GM10266 (cell line): Measurements from ENCODE around the gene BACE1.

Experiments
- DNase-seq: peaks from one replicate; pipeline ENCODE4 v3.0.0; 2012; ENCODE audit errors: extremely low spot score
- TF ChIP-seq, protein P1 (sequence below): IDR thresholded peaks from 2 replicates; pipeline ENCODE4 v1.5.1; 2012; ENCODE audit warnings: mild to moderate bottlenecking, low read depth; ENCODE audit not compliant: control insufficient read depth, insufficient read depth; ENCODE audit errors: missing control alignments

Gene BACE1

DNA sequence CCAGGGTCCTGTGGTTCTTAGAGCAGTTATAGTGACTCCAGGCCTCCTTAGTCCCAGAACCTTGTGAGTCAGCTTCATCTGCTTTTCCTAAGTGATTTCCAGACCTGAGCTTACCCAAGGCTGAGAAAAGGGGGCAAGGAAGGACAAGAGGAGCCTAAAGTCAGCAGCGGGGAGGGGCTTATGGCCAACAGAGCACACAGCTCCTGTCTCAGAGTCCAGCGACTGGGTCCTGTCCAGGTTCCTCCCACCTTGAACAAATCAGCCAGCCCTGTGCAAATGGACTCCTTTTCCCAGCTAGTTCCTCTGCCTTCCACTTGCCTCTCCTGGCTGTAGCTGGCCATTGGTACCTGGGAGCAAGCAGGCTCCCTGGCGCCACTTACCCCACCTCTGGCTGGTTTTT, 10.9 kb downstream of the BACE1 start:
- no peak for DNase-seq
- TF ChIP-seq, protein P1, sequence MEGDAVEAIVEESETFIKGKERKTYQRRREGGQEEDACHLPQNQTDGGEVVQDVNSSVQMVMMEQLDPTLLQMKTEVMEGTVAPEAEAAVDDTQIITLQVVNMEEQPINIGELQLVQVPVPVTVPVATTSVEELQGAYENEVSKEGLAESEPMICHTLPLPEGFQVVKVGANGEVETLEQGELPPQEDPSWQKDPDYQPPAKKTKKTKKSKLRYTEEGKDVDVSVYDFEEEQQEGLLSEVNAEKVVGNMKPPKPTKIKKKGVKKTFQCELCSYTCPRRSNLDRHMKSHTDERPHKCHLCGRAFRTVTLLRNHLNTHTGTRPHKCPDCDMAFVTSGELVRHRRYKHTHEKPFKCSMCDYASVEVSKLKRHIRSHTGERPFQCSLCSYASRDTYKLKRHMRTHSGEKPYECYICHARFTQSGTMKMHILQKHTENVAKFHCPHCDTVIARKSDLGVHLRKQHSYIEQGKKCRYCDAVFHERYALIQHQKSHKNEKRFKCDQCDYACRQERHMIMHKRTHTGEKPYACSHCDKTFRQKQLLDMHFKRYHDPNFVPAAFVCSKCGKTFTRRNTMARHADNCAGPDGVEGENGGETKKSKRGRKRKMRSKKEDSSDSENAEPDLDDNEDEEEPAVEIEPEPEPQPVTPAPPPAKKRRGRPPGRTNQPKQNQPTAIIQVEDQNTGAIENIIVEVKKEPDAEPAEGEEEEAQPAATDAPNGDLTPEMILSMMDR = no peak

DNA sequence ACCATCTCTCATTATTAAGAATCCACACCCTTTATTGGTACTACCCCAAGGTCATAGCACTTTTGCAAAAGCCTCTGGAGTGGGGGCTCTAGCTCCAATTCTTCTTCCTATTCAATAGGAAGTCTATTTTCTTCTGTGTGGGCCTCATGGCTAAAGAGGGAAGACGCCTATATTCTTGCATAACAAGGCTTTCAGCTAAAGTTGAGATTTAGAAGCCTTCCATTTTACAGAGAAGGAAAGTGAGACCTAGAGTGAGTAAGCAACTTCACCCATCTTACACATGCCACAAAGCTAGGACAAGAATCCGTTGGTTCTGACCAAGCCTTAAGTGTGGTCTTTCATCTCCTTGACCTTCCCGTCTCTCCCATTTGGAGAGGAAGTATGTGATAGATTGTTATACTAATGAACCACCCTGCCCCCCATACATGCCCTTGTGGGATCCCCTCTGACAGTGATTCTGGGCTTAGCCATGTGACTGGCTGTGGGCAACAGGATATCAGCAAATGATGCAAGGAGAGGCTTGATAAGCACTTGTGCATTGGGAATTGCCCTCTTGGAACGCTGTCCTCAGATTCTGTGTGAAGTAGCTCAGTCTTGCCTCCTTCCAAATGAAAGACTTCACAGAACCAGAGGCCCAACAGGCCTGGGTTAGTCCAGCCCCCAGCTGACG, 12.3 kb downstream of the BACE1 start:
- no peak for DNase-seq
- TF ChIP-seq, protein P1 = no peak

DNA sequence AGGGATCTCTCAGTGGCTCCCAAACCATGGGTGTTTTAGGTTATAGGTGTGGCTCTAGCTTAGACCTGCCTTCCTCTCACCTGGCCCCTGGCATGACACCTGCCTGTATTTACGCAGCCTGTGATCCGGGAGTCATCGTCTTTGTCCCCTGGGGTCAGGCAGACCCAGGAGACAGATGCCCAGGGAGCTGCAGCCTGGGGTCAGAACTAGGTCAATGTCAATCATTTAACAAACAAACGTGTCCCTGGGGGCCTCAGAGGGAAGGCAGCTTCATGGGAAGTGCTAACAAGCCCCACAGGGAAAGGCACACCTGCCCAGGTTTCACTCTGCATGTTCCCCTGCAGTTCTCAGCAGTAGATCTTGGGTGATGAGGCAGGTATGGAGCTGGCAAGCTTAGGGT, 13.0 kb downstream of the BACE1 start:
- DNase-seq = no peak
- TF ChIP-seq, protein P1 = no peak

DNA sequence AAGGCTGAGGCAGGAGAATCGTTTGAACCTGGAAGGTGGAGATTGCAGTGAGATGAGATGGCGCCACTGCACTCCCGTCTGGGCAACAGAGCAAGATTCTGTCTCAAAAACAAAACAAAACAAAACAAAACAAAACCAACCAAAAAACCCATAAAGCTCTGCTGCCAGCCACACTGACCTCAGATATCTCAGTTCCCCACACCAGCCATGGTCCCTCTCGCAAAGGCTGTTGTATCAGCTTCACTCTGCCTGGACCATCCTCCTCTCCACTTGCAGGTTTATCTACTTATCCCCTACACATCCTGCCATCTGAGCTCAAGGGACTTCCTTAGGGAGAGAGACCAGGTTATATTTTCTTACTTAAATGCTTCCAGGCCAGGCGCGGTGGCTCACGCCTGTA, 13.8 kb downstream of the BACE1 start:
- no peak for DNase-seq
- TF ChIP-seq, protein P1 = no peak

DNA sequence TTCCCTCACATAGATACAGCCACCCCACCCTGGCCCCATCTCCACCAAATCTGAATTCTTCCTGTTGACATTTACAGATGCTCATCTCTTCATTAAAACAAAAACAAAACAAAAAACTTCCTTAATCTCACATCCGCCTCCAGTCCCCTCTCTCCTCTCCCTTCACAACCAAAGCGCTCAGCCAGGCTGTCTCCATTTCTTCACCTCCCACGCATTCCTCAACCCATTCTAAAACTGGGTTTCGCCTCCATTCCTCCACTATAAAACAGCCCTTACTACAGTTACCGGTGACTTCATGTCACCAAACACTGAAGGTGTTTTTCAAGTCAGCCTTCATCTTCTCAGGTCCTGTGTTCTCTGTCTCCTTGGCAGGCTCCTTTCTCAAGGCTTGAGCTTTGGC, 15.3 kb downstream of the BACE1 start:
- DNase-seq = no peak
- TF ChIP-seq, protein P1 = no peak

DNA sequence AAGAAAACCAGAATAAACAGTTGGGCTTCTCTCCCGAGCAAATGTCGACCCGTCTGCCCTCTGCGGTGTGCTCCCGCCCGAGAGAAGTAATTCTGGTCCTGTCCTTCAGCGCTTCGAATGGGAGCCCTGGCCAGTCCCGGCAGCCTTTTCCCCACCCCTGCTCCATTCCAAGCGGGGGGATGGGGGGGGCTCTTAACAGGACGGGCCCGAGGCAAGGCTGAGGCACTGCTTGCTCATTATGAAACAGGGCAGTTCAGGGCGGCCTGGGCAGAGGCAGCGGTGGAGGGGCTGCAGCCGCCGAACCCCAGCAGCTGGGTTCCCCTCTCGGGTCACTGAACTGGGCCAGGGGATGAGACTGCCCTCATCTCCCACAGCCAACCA, 15.8 kb downstream of the BACE1 start:
- DNase-seq = no peak
- TF ChIP-seq, protein P1 = no peak

DNA sequence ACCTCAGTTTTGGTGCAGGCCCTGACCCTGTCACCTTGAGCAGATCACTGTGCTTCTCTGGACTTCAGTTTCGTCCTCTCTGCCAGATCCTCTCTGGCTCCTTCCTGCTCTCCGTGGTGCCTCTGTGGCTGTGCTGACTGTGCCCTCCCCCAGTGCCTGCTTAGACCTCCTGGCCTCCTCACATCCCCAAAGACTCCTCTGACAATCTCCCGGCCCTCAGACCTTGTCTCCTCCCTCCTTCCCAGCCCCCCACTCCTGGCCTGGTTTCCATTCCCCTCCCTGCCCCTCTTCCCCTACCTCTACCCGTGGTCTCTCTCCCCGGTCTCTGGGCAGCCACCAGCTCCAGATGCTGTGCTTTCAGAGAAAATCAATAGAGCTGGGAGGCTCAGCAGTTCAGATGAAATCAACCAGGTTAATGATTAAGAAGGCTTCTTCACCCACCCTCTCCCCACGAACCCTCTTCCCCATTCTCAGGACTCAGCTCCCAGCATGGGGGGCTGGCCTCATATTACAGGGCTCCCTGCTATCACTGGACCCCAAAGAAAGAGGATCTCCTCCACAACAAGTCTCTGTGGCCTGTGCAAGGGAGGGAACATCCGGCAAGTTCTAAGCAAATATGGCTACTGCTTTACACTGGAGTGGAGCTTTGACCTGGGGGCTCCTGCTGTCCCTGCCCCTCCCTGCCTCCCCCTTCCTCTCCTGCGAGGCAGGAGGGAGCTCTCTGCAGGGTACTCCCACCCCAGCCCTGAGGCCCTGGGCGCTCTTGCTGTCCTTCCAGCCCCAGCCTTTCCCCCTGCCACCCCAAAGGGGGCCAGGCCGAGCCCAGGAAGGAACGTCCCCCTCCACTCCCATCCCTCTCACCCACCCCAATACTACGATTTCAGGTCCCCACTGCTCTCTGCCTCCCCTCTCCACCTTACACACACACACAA, 16.4 kb downstream of the BACE1 start:
- DNase-seq = no peak
- TF ChIP-seq, protein P1 = no peak
